HCT116 (cell line): Measurements from ENCODE around the gene WWP2. TPM values are rescaled to one million over a fixed set of nuclear protein-coding genes. Genes with fewer than 3 reads are reported as not detected.

Experiments used
- ATAC-seq: fragments of 200-7000 bp; cut with Tn5 transposase; 2 replicates; pipeline ENCODE4 v1.9.1; 2020; ENCODE audit warnings: mild to moderate bottlenecking, moderate library complexity
- BruUV-seq: library from RNA; stranded (reverse); fragments of 400-500 nt; replicated peaks from 2 replicates; lab custom pipeline; 2021; lab: Mats Ljungman, UMichigan
- CTCF ChIA-PET: fragments of 300-600 bp; sonication (Branson Sonifier 250); formaldehyde crosslinking; loops from one replicate; lab custom pipeline; 2021; ENCODE audit warnings: antibody characterized with exemption; lab: Charles Lee
- POLR2A ChIA-PET: fragments of 300-600, 350-600 bp; sonication (Branson Sonifier 250); formaldehyde crosslinking; loops from one replicate; lab custom pipeline; 2021; ENCODE audit warnings: antibody characterized with exemption; lab: Charles Lee
- RAD21 ChIA-PET, 2 experiments: fragments of 300-600 bp; sonication (Branson Sonifier 250); formaldehyde crosslinking; loops; one replicate each; lab custom pipeline; 2023; ENCODE audit warnings: low total read pairs in 2 of 2; ENCODE audit not compliant: uncharacterized antibody in 2 of 2, unreplicated experiment in 2 of 2, low non-redundant PET in 1 of 2; lab: Charles Lee
- DNase-seq: peaks from one replicate; pipeline ENCODE4 v3.0.0-alpha.2; 2010; ENCODE audit warnings: low read depth, low spot score
- H2AFZ ChIP-seq: fragments of 200-600 bp; shearing (Covaris generic), sonication (generic); 2 replicates; pipeline ENCODE4 v1.6.1; 2017; ENCODE audit warnings: low read depth, mixed run types, mixed read lengths, antibody characterized with exemption, low read length; ENCODE audit not compliant: poor library complexity, severe bottlenecking
- H3K27ac ChIP-seq: 2 replicates; pipeline ENCODE4 v1.5.1; 2012; ENCODE audit warnings: low read depth, low read length
- H3K27me3 ChIP-seq: fragments of 200-600 bp; sonication (generic); 2 replicates; pipeline ENCODE4 v1.6.1; 2016; ENCODE audit warnings: mixed run types, low read length, mixed read lengths; ENCODE audit not compliant: insufficient read depth
- H3K36me3 ChIP-seq, 2 experiments: fragments of 200-500 bp in 1 of 2; fragments of 200-600 bp in 1 of 2; sonication (Bioruptor generic) in 1 of 2; sonication (generic) in 1 of 2; 2 replicates each; pipeline versions ENCODE4 v1.5.1 to v1.6.1; 2014 to 2016; ENCODE audit warnings: low read length in 2 of 2, inconsistent platforms in 1 of 2, mixed read lengths in 1 of 2, mixed run types in 1 of 2; ENCODE audit not compliant: insufficient read depth in 2 of 2, control insufficient read depth in 1 of 2
- H3K4me1 ChIP-seq, 2 experiments: fragments of 200-600 bp in 1 of 2; sonication (generic) in 1 of 2; 2 replicates each; pipeline versions ENCODE4 v1.5.1 to v1.6.1; 2012 to 2017; ENCODE audit warnings: low read length in 2 of 2, inconsistent platforms in 1 of 2, mild to moderate bottlenecking in 1 of 2, mixed read lengths in 1 of 2, mixed run types in 1 of 2, moderate library complexity in 1 of 2; ENCODE audit not compliant: insufficient read depth in 2 of 2, control insufficient read depth in 1 of 2
- H3K4me2 ChIP-seq: fragments of 200-600 bp; sonication (generic); 2 replicates; pipeline ENCODE4 v1.6.1; 2017; ENCODE audit warnings: mixed run types, low read length, mixed read lengths
- H3K4me3 ChIP-seq, 2 experiments: fragments of 200-600 bp in 1 of 2; sonication (generic) in 1 of 2; replicated peaks in 1 of 2; 2 replicates each; pipeline ENCODE4 v1.5.1; 2011 to 2016; ENCODE audit warnings: low read length in 2 of 2, control low read depth in 1 of 2, low read depth in 1 of 2, mild to moderate bottlenecking in 1 of 2, mixed read lengths in 1 of 2, mixed run types in 1 of 2
- H3K79me2 ChIP-seq: fragments of 200-600 bp; sonication (generic); 2 replicates; pipeline ENCODE4 v1.6.1; 2017; ENCODE audit warnings: mild to moderate bottlenecking, mixed run types, low read length, moderate library complexity, mixed read lengths; ENCODE audit not compliant: insufficient read depth
- H3K9ac ChIP-seq: fragments of 200-600 bp; sonication (generic); 2 replicates; pipeline ENCODE4 v1.6.1; 2016; ENCODE audit warnings: low read length, mixed read lengths
- H3K9me2 ChIP-seq: fragments of 200-600 bp; sonication (generic), shearing (Covaris generic); 2 replicates; pipeline ENCODE4 v1.6.1; 2017; ENCODE audit warnings: mixed run types, mild to moderate bottlenecking, moderate library complexity; ENCODE audit not compliant: insufficient read depth
- H3K9me3 ChIP-seq, 2 experiments: fragments of 200-500 bp in 1 of 2; fragments of 200-600 bp in 1 of 2; sonication (Bioruptor generic) in 1 of 2; sonication (generic) in 1 of 2; 2 replicates each; pipeline ENCODE4 v1.6.1; 2014 to 2017; ENCODE audit warnings: low read length in 2 of 2, mixed read lengths in 2 of 2, inconsistent platforms in 1 of 2, low read depth in 1 of 2, mild to moderate bottlenecking in 1 of 2, mixed run types in 1 of 2, moderate library complexity in 1 of 2; ENCODE audit not compliant: control insufficient read depth in 1 of 2, insufficient read depth in 1 of 2
- H4K20me1 ChIP-seq: fragments of 200-600 bp; sonication (generic), shearing (Covaris generic); 2 replicates; pipeline ENCODE4 v1.6.1; 2017; ENCODE audit warnings: mixed run types, mild to moderate bottlenecking, moderate library complexity; ENCODE audit not compliant: insufficient read depth
- CEBPB ChIP-seq: IDR thresholded peaks from 2 replicates; pipeline ENCODE4 v1.6.1; 2012; ENCODE audit warnings: low read depth
- CTCF ChIP-seq, 3 experiments: fragments of 200-600 bp in 1 of 3; sonication (generic) in 1 of 3; IDR thresholded peaks in 2 of 3; conservative IDR thresholded peaks in 1 of 3; 2 replicates each; pipeline ENCODE4 v1.5.1; 2012 to 2017; ENCODE audit warnings: low read depth in 2 of 3, low read length in 2 of 3, antibody characterized with exemption in 1 of 3, borderline replicate concordance in 1 of 3, control low read depth in 1 of 3, mild to moderate bottlenecking in 1 of 3, mixed read lengths in 1 of 3, mixed run types in 1 of 3, moderate library complexity in 1 of 3; ENCODE audit not compliant: insufficient read depth in 1 of 3
- EZH2 ChIP-seq: fragments of 200-600 bp; sonication (generic); IDR thresholded peaks from 2 replicates; pipeline ENCODE4 v1.6.1; 2017; ENCODE audit warnings: antibody characterized with exemption, mixed run types
- EZH2phosphoT487 ChIP-seq: fragments of 200-600 bp; IDR thresholded peaks from 2 replicates; pipeline ENCODE4 v1.6.1; 2018; ENCODE audit warnings: antibody characterized with exemption, borderline replicate concordance
- POLR2A ChIP-seq: IDR thresholded peaks from 2 replicates; pipeline ENCODE4 v1.7.0; 2011; ENCODE audit warnings: borderline replicate concordance; ENCODE audit not compliant: insufficient read depth, insufficient read length; ENCODE audit errors: extremely low read depth
- POLR2AphosphoS5 ChIP-seq: IDR thresholded peaks from 2 replicates; pipeline ENCODE4 v1.6.1; 2011; ENCODE audit warnings: mild to moderate bottlenecking, low read depth, low read length, moderate library complexity
- RAD21 ChIP-seq: IDR thresholded peaks from 2 replicates; pipeline ENCODE4 v1.6.1; 2012; ENCODE audit warnings: low read depth, mild to moderate bottlenecking
- SIN3A ChIP-seq: IDR thresholded peaks from 2 replicates; pipeline ENCODE4 v1.6.1; 2012; ENCODE audit warnings: low read depth
- SP1 ChIP-seq: IDR thresholded peaks from 2 replicates; pipeline ENCODE4 v1.6.1; 2012; ENCODE audit warnings: low read depth
- TCF7L2 ChIP-seq: IDR thresholded peaks from 2 replicates; pipeline ENCODE4 v1.7.0; 2011; ENCODE audit warnings: borderline replicate concordance, inconsistent platforms; ENCODE audit not compliant: insufficient read depth, insufficient read length; ENCODE audit errors: extremely low read depth
- ZFX ChIP-seq: fragments of 450-650 bp; IDR thresholded peaks from 2 replicates; pipeline ENCODE4 v1.6.1; 2017
- intact Hi-C: fragments of 100-400 bp; cut with micrococcal nuclease; formaldehyde crosslinking; loops from 2 replicates; pipeline ENCODE4 v1.10.0; 2022
- total RNA-seq: library from RNA; stranded (reverse); gene quantifications from one replicate; pipeline ENCODE4 v1.2.1, GENCODE V29; 2021; ENCODE audit not compliant: unreplicated experiment
- TF ChIP-seq, protein P1 (sequence below): IDR thresholded peaks from 2 replicates; pipeline ENCODE4 v1.6.1; 2012
- TF ChIP-seq, protein P2 (sequence below): IDR thresholded peaks from 2 replicates; pipeline ENCODE4 v1.6.1; 2012

WWP2 gene
- total RNA-seq, 1 experiment from 2014 or later, result 44.2 TPM

DNA sequence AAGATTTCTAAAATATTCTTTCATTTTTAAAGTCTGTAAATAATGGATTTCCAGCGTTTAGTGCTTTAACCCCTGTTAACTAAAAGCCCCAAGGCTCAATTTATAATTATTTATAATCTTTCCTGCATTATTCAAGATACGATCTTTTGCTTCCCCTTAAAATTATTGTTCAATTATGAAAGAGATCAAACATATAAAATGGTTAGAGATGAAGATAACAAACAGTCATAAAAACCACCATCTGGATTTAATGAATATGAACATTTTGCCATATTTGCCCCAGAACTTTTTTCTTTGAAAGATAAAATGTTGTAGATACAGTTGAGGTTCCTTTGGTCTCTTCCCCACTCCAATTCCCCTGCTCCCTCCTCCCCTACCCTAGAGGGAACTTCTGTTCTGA lies 17.6 kb downstream of the WWP2 start:
- DNase-seq (no peak), ATAC-seq (no peak)
- Histone ChIP-seq H3K79me2 (peaks cover 12% of the 10 kb centered on the region), H3K27me3 (no peaks in the 10 kb centered on the region), H3K9me2 (no peaks in the 10 kb centered on the region), H3K4me3 (no peak overlapping the region), H3K9ac (no peak overlapping the region), H3K9me3 (no peaks in the 10 kb centered on the region), H3K27ac (no peak overlapping the region), H3K4me2 (no peak overlapping the region), H3K36me3 (no peaks in the 10 kb centered on the region), H4K20me1 (no peaks in the 10 kb centered on the region), H2AFZ (no peak overlapping the region), H3K4me1 (no peaks in the 10 kb centered on the region; a peak in 1 of 4 replicates)
- no TSS peak for BruUV-seq
- ChIA-PET CTCF (no interaction called here), RAD21 (no interaction called here), POLR2A (no interaction called here)
- intact Hi-C loops, result no loop called here
- TF ChIP-seq SIN3A, result no peak

DNA sequence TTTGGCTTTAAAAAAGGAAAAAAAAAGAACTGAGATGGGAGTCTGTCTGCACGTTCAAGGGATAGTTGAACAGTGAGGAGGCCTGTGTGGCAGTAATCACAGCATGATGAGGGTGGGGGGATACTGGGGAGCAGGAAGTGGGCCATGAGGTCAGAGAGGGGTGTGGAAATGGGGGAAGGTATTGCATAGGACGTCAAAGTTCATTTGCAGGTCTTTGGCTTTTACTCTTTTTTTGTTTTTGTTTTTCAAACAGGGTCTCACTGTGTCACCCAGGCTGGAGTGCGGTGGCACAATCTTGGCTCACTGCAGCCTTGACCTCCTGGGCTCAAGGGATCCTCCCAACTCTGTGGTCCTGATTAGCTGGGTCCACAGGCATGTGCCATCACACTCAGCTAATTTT lies 19.0 kb downstream of the WWP2 start:
- Histone ChIP-seq H3K27me3 (no peaks in the 10 kb centered on the region), H3K9ac (no peak overlapping the region), H3K4me1 (no peaks in the 10 kb centered on the region), H3K4me3 (no peak overlapping the region), H3K4me2 (no peak overlapping the region), H3K36me3 (no peaks in the 10 kb centered on the region), H2AFZ (no peak overlapping the region), H3K79me2 (0 out of 2 replicates have a peak, but pooled peaks cover 2% of the 10 kb centered on the region), H3K9me2 (no peaks in the 10 kb centered on the region), H4K20me1 (no peaks in the 10 kb centered on the region), H3K27ac (no peak overlapping the region), H3K9me3 (no peaks in the 10 kb centered on the region)
- RAD21 ChIA-PET, result no interaction called here
- TF ChIP-seq POLR2A, result no peak
- TF ChIP-seq ZFX, result no peak
- TF ChIP-seq EZH2phosphoT487, result no peak
- TF ChIP-seq POLR2AphosphoS5, result no peak
- TF ChIP-seq TCF7L2, result no peak
- TF ChIP-seq SP1, result no peak
- TF ChIP-seq CEBPB, result no peak
- TF ChIP-seq, protein P1, sequence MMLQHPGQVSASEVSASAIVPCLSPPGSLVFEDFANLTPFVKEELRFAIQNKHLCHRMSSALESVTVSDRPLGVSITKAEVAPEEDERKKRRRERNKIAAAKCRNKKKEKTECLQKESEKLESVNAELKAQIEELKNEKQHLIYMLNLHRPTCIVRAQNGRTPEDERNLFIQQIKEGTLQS, result no peak
- TF ChIP-seq, protein P2, sequence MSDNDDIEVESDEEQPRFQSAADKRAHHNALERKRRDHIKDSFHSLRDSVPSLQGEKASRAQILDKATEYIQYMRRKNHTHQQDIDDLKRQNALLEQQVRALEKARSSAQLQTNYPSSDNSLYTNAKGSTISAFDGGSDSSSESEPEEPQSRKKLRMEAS, result no peak
- TF ChIP-seq EZH2, result no peak
- no peak for TF ChIP-seq RAD21
- TF ChIP-seq CTCF (IDR thresholded peaks at IDR 0.05 in 2 of 3, conservative IDR thresholded peaks at IDR 0.05 in 1 of 3; ENCODE audit: borderline replicate concordance in 1 of 3, insufficient read depth in 1 of 3, low read depth in 2 of 3, low read length in 2 of 3), result no peak
- no TSS peak for BruUV-seq
- POLR2A ChIA-PET, result no interaction called here
- CTCF ChIA-PET, result no interaction called here
- ATAC-seq, result no peak
- intact Hi-C loops, result no loop called here
- no peak for DNase-seq
